GM12875 (cell line): ENCODE measurements around the gene RIPK3.

Experiments
- H3K4me3 ChIP-seq: one replicate; pipeline ENCODE4 v1.5.1; 2011; ENCODE audit warnings: low read depth, low read length, control low read depth
- CTCF ChIP-seq: IDR thresholded peaks from 2 replicates; pipeline ENCODE4 v1.5.1; 2011; ENCODE audit warnings: low read depth, mild to moderate bottlenecking, control low read depth, inconsistent platforms, low read length, moderate library complexity, borderline replicate concordance; ENCODE audit not compliant: insufficient read depth

RIPK3 gene

GRCh38 chr14:24342889-24343288 is 3.1 kb upstream of the RIPK3 start:
- no peak for TF ChIP-seq CTCF
- H3K4me3 ChIP-seq = no peak overlapping the region

DNA sequence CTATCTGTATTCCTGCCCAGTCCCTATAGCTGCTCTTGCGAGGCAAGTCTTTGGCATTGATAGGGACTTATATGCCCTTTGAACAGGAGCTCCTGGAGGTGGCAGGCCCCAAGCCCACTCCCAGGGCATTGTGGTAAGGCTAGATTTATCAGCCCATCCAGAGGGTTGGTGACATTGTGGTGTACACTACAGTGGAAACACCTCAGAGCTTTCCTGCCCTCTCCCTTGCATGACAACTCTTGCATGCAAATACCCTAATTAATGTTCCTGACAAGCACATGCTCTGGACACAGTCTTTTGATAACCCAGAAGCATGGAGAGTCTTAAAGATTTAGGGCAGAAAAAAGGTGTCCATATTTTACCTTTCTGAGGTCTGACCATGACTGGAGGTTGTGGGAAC is 815 bp upstream of the RIPK3 start:
- no peak for TF ChIP-seq CTCF
- no peak overlapping the region for H3K4me3 ChIP-seq

GRCh38 chr14:24338843-24339242 is 948 bp downstream of the RIPK3 start:
- no peak overlapping the region for H3K4me3 ChIP-seq
- TF ChIP-seq CTCF = no peak

- H3K4me3 ChIP-seq = no peak overlapping the region
- no peak for TF ChIP-seq CTCF
These were observed 2.0 kb downstream of the RIPK3 start for GRCh38 chr14:24337824-24338175.

DNA sequence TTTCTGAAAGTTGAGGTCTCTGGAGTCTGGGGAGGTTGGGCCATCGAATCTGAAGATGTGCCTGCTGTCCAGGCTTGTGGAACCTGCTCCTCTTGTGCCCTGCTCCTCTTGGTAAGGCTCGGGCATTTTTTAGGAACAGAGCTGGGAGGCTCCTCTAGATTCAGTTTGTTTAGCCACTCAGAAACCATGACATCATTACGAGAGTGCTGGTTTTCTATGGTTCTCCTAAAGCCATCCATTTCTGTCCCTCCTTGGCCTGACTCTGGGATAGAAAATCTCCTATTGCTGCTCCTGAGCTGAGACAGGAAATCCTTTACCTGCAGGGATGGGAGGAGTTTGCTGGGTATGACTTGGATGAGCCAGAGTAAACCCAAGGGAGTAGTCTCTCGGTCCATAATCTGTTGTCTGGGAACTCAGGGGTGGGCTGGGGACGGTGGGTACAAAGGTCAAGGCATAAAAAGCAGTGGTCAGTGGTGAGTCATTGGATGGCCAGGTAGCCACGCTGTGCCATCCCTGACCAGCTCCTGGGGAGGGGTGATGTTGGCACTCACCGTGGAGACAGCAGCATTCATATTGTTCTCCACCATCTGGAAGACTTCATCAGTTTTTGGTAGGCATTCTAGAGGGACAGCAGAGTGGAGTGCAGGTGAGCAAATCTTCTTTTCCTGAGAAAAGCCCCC is 2.5 kb downstream of the RIPK3 start:
- no peak overlapping the region for H3K4me3 ChIP-seq
- no peak for TF ChIP-seq CTCF

DNA sequence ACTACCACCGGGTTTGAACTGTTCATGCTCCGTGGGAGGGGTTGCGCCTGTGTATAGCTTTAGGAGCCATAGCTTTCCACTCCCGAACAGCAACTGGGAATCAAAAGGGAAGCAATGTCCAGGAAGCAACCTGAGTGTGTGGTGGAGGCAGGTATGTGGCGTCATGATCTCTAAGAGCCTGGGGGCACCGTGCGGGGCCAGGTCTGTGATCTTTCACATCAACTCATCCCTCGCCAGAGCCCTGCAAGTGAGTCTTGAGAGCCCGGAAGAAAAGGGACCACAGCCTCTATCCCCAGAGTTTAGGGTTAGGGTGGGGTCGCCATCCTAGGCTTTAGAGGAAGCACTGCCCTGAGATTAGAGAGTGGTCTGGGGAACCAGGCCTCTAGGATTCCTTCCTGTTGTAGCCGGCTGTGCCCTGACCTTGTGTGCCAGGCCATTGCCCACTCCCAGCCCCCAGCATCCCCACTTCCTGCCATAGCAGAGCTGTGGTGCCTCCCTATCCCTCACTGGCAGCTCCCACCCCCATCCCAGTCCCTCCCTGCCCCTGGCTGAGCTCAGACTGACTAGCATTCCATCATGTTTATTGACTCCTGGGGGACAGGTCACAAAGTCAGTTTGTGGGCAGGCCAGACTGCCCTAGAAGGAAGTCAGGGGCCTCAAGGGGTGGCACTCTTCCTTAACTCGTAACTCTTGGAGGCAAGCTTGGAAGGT is 4.2 kb downstream of the RIPK3 start:
- TF ChIP-seq CTCF = no peak
- no peak overlapping the region for H3K4me3 ChIP-seq
